HG02642 (cell line): ENCODE measurements around the gene MRPS18B.
A peak's percentile ranks its signal among the peaks of the same experiment; 100 is the strongest.
"Not testable (repeated sequence)": the region's sequence is repeated elsewhere in the genome, so short reads cannot be mapped to it uniquely, and the experiment has no call there.

Experiments
- ATAC-seq: cut with Tn5 transposase; IDR thresholded peaks from one replicate; pipeline ENCODE4 v1.9.1; 2021; ENCODE audit warnings: mild to moderate bottlenecking; ENCODE audit not compliant: unreplicated experiment, poor library complexity

Gene MRPS18B

DNA sequence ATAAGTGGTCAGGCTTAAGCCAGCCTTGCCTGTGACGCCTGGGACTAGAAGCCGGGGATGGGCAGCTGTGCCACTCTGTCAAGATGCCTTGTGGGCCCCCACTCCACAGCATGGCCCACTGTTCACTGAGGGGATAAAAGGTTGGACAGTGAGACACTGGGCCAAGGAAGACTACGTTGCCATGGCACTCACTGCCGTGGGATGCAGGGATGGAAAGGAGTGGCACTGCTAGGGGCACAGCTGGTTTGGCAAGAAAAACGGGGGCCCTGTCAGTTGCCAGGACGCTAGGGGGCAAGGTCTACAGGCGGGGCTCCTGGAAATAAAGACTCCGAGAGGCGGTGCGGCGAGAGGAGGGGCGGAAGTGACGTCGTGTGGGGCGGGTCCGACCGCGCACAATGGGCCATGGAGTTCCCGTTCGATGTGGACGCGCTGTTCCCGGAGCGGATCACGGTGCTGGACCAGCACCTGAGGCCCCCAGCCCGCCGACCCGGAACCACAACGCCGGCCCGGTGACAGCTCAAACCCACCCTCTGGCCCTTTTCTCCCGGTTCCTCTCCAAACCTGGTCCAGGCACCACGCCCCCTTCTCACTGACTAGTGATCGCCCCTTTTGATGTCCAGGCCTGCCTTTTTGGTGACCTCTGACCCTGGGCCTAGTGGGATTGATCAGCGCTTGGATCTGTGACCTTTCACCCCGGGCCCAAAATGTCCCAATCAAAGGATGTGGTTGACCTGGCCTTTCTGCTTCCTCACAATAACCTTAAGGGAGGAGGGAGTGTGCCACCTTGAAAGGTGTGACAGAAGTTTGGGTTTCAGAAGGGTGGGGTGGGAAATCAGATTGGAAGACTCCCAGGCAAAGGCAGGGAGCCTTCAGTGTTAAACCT, 9.1 kb downstream of the MRPS18B start, which contains the start of gene ATAT1:
Gene ATAT1, plus strand, starts transcription at position 391 of the 883 bp plus-strand sequence.
- ATAC-seq, result peak; percentile 90

DNA sequence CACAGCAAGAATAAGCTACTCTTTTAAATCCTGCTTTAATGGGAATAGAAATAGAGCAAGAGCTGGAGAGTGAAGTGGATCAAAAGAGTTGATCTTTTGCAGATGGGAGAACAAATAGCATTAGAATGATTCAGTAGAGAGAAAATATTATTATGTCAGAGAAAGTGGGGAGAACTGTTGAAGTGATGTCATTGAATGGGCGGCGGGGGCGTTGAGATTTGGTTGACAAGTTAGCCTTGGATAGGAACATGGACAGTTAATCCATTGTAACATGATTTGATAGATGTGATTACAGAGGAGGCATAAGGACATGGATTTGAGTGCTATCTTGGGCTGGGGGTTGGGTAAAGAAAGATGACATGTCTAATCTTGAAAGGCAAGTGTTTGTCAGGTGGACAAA, 18.2 kb downstream of the MRPS18B start:
- ATAC-seq, result no peak

DNA sequence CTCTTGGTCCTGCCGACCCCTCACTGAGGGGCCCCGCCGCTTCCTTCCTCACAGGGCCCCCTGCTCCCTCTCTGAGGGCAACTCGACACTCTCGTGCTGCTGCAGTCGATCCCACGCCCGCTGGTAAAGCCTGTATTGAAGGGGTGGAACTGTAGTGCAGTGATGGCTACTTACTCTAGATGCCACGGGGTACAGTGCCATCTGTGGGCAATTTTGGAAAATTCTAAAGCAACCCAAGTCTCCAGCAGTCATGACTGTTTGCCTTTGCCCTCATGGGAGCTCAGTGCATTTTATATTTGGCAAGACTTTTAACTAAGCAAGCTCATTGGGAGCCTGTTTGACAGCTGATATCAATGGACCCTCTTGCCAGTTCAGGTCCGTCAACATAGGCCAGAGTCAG, 22.8 kb downstream of the MRPS18B start:
- ATAC-seq, result no peak

DNA sequence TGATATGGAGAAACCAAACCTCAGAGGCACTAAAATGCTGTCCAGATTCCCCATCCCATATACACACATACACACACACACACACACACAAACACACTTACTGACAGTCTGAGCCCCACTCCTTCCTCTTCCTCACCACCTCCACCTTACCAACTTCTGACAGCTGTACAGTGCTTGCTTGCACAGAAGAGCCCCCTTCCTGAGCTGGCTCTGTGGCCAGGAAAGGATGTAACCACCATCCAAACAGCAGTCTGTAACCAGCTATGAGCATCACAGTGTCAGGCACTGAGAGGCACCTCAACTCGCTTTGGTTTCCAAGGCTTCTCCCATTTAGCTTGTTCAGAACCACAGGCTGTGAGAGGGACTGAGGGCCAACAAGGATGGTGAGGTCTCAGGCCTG, 23.4 kb downstream of the MRPS18B start:
- ATAC-seq, result no peak

DNA sequence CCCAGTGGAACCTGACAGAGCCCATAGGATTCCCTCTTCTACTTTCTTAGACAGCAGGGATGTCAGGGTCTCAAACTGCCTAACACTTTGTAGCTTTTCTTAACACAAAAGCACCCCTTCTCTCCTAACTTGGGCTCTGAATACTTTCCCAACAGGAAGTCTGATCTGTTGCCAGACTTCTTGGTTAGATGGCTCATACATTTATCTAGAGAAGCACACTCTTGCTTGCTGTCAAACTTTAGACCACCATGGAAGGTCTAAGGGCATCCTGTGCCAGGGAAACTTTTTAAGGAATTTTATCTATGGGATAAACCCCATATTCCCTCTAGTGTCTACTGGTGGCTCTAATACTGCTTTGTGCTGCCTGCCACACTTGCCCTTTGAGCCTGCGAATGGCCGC, 26.0 kb downstream of the MRPS18B start:
- ATAC-seq, result no peak

DNA sequence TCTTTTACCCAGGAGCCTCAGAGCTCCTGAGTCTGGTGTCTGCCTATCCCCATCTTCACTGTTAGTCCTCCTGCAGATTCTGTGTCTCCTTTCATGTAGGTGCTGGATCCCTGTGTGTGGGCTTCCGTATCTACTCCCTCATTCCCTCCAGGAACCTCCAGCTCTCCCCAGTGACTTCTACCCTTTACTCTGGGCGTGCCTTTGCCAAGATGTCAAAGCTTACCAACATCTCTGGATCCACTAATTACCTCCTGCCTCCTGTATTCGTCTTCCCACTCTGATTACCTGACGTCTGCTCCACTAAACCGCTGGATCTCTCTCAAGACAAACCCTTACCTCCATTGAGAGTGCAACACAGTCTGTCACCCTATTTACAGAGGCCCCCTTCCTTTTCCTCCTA, 27.1 kb downstream of the MRPS18B start:
- no peak for ATAC-seq

DNA sequence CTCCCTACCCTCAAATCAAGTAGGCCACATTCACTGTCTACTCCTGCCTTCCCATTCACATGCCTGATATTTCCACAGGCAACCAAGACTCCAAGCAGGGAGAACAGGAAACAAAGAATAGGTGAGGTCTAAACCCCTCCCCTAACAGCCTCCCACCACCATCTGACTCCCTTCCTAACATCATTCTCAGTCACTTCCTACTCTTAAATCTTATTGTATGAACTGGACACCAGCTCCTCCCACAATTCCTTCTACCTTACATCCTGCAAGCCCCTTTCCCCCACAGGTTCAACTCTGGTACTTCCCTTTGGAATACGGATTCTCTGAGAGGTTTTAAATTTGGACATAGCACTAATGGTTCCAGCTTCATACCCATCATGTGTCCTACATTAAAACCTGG, 28.3 kb downstream of the MRPS18B start:
- no peak for ATAC-seq

DNA sequence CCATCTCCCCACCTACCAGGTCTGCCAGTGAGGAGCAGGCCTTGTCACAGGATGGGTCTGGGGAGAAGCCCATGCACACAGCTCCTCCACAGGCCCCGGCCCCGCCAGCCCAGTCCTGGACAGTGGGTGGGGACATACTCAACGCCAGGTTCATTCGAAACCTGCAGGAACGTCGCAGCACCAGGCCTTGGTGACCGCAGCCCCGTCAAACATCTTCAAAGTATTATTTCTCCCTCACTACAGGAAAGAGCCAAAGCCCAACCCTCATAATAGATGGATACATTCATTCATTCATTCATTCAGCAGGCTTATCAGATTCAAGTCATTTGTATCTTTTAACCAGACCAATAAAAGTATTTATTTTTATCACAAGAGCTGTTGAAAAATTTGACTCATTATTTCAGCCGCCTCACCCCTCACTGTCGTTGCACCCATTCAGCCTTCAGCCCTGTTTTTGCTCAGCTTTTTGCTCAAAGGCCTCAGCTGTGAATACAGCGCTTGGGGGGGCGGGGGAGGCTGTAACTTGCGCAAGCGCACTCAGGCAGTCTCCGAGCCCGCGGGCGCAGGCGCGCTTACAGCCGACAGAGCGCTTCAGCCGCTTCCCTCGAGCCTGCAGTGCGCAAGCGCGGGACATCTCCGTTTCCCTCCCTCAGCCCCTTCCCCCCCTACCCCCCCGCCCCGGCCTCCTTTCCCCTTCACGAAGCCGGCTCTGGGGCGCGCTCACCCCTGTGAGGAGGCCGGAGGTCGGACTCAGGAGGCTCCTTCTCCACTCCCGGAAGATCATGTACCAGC, 29.0 kb downstream of the MRPS18B start, which contains the start of gene C6orf136:
Gene C6orf136, plus strand, starts transcription at position 684 of the 792 bp plus-strand sequence. Its CDS starts 99 bp downstream, at position 783.
- peak; percentile 60 for ATAC-seq

DNA sequence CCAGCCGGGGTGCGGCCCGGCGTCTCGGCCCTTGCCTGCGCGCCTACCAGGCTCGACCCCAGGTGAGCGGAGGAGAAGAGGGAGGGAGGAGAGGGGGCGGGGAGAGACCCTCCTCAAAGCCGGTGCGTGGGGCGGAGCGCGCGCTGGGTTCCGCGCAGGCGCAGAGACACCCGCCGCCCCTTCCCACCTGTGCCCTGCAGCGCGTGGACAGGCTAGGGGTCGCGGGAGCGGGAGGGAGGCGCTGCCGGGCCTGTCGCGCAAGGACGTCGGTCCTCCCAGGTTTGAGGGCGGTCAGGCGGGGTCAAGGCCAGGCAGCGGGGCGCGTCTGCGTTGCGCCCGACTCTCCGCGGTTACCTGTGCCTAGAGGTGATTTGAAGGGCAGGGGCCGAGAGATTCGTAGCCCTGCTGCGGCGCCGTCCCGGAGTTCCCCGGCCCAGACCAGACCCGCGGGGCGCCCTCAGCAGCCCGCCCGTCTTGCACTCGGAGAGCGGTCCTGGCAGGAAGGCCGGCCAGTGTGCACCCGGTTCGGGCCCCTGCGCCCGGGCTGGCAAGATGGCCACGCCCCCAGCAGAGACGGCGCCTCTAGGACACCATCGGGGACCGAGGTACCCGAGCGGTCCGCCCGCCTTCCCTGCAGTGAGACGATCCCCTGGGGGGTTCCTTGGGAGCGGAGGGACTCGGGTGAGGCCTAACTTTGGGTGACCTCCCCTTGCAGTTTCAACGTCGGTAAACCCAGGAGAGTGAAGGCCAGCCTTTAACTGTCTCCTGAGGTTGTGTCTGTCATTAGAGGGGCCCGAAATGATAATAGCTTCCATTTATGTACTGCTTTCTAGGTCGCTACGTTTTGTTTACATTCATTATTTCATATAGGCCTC, 29.8 kb downstream of the MRPS18B start:
- peak; percentile 76 for ATAC-seq

DNA sequence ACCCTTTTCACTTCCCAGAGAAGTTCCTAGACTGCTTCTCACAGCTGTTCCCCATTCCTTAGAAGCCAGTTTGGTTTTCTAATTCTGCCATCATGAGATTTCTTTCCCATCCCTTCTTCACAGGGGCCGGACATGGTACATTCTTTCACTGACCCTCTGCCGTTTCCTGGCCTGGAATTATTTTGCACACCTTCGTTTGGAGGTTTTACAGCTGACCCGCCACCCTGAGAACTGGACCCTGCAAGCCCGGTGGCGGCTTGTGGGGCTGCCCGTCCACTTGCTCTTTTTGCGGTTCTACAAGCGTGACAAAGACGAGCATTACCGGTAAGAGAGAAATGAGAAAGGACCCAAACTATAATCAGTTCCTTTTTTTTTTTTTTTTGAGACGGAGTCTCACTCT, 33.5 kb downstream of the MRPS18B start:
- ATAC-seq, result no peak

DNA sequence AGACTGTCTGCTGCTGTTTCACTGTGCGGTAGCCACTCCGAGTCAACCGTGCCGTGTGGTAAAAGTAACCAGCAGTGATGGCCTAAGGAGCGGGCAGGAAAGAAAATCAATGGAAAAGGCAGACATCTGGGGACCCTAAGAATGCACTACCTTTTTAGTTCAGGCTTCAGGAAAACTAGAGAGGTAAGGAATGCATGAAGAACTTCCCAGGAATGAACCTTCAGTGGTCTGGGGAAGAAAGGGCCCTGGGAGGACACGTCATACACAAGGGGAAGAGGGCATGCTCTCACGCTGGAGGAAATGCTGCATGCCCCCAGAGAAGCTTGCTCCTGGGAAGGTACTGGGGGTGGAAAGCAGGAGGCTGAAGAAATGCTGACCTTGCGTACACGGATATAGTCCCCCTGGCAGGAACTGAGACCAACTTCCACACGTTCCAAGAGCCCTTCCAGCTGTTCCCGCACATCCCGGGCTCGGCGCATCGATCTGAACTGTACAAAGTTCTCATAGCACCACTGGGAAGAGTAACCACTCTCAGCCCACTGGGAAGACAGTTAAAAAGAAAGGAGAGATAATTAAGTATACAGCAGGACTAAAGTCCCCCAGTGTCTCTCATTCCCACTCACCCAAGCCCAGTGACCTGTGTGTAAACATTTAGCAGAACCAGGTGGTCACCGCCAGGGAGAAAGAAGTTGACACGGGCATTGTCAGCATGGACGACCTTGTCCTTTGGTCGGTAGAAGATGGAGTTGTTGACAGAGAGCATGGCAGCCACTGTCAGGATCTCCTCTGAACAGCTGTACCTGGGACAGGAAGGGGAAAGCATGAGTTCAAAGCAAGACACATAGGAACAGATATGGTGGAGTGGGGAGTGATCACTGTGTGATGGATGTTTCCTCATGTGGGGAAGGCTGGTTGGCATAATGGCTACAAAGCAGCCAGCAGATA, 37.4 kb downstream of the MRPS18B start:
- ATAC-seq, result no peak

DNA sequence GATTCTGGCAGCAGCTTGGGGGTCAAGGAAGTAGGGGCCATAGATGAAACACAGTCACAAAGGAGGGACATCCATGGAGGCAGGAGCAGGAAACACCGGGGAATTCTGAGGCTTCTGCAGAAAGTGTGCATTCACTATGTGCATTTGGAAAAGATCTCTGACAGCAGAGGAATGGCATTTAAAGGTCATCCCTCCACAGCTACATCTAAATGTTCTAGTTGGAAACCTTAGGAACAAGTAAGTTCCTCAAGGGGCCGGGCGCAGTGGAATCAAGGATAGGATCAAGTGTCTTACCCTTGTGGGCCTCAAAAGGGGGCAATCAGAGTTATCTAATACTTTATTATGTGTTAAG, 38.1 kb downstream of the MRPS18B start:
- no peak for ATAC-seq

DNA sequence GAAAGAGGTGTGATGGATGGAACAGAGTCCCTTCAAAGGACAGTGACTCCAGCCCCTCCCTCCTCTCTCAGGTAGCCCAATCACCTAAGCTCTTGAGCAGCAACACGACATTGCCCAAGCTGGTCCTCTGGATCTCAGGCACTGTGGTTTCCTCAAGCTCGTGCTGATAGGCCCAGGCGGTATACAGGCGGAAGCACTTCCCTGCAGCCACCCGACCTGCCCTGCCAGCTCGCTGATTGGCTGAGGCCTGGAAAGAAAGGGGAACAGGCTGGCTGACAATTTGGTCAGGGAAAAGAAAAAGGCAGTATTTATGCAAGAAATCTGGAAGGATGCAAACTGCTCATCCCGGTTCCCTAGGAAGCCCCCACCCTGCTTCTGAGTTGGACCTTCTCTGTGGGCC, 38.9 kb downstream of the MRPS18B start:
- ATAC-seq, result no peak

DNA sequence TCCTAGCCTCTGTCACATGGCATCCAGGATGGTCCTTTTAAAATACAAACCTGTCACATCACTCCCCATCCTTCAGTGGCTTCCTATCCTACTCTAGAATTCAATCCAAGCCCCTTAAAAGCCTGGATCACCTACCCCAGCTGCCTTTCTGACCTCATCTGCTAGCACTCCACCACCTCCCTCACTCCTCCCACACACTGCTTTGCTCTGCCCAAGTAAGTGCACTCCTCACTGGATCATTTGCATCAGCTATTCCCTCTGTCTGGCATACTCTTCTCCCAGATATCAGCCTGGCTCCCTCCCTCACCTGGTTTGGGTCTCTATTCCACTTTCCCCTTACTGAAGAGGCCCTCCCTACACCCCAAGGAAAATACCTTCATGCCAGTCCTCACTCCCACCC, 39.8 kb downstream of the MRPS18B start:
- no peak for ATAC-seq

DNA sequence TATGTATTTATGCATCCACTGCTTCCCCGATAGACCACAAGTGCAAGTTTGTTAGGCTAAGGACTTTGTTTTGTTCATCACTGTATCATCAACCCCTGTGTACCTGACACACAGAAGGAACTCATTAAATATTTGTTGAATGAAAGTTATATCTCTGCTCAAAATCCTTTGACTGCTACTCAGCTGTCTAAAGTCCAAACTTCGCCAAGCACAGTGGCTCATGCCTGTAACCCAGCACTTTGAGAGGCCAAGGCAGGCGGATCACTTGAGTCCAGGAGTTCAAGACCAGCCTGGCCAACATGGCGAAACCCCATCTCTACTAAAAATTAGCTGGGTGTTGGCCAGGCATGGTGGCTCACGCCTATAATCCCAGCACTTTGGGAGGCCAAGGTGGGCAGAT, 40.3 kb downstream of the MRPS18B start:
- not testable (repeated sequence) for ATAC-seq

DNA sequence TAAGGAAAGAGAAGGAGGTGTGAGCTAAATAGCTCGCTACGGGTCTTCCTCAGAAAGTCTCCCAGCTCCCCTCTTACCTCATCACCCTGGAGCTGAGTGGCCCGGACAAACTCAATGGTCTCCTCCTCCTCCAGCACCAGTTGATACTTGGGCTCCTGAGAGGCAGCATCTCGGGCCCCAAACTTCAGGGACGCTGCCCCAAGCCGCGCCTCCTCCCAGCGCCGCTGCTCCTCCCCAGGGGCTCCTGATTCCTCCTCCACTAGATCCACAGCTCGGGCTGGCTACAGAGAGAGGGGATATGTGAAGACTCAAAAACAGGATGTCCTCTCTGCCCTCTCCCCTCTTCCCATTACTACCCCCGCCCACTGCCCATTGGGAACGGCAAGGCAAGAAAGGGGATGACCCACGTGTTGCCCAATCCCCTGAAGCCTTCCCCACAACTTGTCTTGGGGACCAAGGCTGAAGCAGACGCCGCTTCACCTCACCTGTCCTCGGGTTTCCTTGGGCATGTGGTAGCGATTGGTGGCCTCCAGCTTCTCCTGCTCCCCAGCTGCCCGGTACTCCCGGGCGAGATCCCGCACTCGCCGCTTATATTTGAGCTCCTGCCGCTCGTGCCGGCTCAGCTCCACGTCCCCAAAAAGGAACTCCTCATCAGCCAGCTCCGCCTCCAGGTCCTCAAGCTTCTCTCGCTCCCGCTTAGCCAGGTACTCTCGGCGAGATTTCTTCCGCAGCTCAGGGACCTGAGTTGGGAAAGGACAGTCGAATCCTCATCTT, 47.5 kb downstream of the MRPS18B start:
- no peak for ATAC-seq

DNA sequence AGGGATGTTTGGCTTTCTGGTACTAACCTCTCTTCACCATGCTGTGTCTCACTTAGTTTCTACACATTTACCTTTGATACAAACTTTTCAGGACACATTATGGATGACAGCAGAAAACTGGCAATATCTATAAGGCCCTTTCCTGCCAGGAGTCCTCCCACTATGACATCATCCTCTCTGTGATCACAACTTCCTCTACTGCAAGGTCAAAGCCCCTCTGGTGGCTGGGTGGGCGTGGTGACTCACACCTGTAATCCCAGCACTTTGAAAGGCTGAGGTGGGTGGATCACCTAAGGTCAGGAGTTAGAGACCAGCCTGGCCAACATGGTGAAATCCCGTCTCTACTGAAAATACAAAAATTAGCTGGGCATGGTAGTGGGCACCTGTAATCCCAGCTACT, 48.7 kb downstream of the MRPS18B start:
- not testable (repeated sequence) for ATAC-seq

DNA sequence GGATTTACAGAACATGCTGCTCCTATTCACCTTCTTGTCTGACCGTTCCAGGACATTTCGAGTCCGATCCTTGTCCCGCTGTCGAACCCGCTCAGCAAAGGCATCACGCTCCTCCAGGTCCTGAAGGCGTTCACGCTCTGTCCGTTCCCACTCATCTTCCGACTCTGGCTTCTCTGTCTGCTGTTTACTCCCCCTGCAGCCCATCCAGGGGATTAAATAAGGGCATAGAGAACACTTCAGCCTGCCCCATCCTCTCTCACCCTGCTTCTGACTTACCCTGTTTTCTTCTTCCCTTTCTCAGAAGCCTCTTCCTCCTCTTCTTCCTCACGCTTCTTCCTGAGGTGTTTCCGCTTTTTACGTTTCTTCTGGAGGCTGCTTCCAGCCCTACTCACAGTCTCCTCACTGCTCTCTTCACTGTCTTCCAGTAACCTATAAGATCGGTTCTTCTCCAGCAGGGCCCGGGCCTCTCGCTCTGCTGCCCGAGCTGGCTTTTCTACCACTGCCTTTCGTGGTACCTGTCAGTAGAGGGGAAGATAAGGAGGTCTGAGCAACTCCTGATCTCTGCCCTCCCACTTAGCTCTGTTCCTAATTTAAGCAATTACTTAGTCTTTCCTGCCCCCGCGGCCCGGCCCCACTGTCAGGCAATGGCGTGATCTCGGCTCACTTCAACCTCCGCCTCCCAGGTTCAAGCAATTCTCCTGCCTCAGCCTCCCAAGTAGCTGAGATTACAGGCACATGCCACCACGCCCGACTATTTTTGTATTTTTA, 53.3 kb downstream of the MRPS18B start:
- no peak for ATAC-seq
